Pancreas (tissue), 10 donors: Measurements from ENCODE around the gene CCL4. TPM values are rescaled to one million over a fixed set of nuclear protein-coding genes. Genes with fewer than 3 reads are reported as not detected.

Experiments used
- ATAC-seq, 4 donors: fragments of 200-7000 bp; cut with Tn5 transposase; one replicate each; pipeline versions ENCODE4 v1.8.0 to v1.9.1; 2020; ENCODE audit warnings: mild to moderate bottlenecking in 4 of 4, moderate library complexity in 4 of 4
- DNase-seq, 6 donors: peaks; one replicate each; pipeline ENCODE4 v3.0.0-alpha.2; 2020
- FAIRE-seq: peaks from 2 replicates; lab custom pipeline; 2012; peaks lifted over from hg19 to GRCh38; lab: Jason Lieb, UNC
- H3K27ac ChIP-seq, 4 donors: fragments of 200-600 bp; sonication (generic); 1 replicate in 3 of 4; 2 replicates in 1 of 4; pipeline versions ENCODE4 v1.5.0 to v1.8.0; 2020
- H3K27me3 ChIP-seq, 4 donors: fragments of 200-600 bp; one replicate each; pipeline ENCODE4 v1.8.0; 2021
- H3K36me3 ChIP-seq, 3 donors: fragments of 200-600 bp; sonication (generic) in 1 of 3; one replicate each; pipeline versions ENCODE4 v1.5.0 to v1.8.0; 2020 to 2021
- H3K4me1 ChIP-seq, 3 donors: fragments of 200-600 bp; one replicate each; pipeline ENCODE4 v1.8.0; 2021
- H3K4me3 ChIP-seq, 4 donors: fragments of 200-600 bp; sonication (generic) in 2 of 4; one replicate each; pipeline versions ENCODE4 v1.5.0 to v1.8.0; 2020 to 2021
- H3K9me3 ChIP-seq, 4 donors: fragments of 200-600 bp; one replicate each; pipeline ENCODE4 v1.8.0; 2021
- CTCF ChIP-seq, 4 donors: fragments of 200-600 bp; sonication (generic) in 3 of 4; IDR thresholded peaks; one replicate each; pipeline versions ENCODE4 v1.5.0 to v1.8.0; 2021; ENCODE audit warnings: antibody characterized with exemption in 4 of 4
- WGBS, 2 donors: extraction: QIAGEN DNeasy Blood & Tissue Kit; methylation state at CpG; one replicate each; pipeline ENCODE4 v1.1.7; 2013; 5-methylcytosine and 5-hydroxymethylcytosine counted together
- intact Hi-C, 3 donors: fragments of 100-400 bp; cut with DNase I; formaldehyde crosslinking; loops; one replicate each; pipeline versions ENCODE4 v1.11.1 to v1.14.2; 2022
- polyA plus RNA-seq, 2 donors: library from polyadenylated mRNA; stranded (reverse); fragments of 200-250 nt; gene quantifications; one replicate each; pipeline ENCODE4 v1.2.3, GENCODE V29; 2013
- total RNA-seq, 6 donors: library from RNA; stranded (reverse); fragmentation: NEBNext Ultra II Directional in 4 of 6; extraction: Animal tissue kit (Norgen Biotek cat#: 25700) in 4 of 6; gene quantifications; one replicate each; pipeline versions ENCODE4 v1.2.1 to v1.2.4, GENCODE V29; 2021 to 2023
- donor health status: healthy with polysubstance abuse.
- donor health status: DM: no; HTN: no; CAD: no; lungs with moderate emphysema.
- donor health status: DM: no; HTN: no; CAD: no.
- donor health status: control.
- donor health status: control.
- donor health status: Bipolar disorder and iron deficiency.
- donor health status: DM: yes; HTN: yes; CAD: no.
- donor health status: DM: no; HTN: no; CAD: no.
- donor health status: DM: no; HTN: no; CAD: no.
- donor health status: DM: yes; HTN: yes; CAD: no.

CCL4 gene
- total and polyA plus RNA-seq, 8 donors, result 0.28 to 2.0 (median 1.2) TPM

- Histone ChIP-seq H3K9me3 (no peaks in the 10 kb centered on the region), H3K4me1 (no peaks in the 10 kb centered on the region), H3K4me3 (no peak overlapping the region), H3K36me3 (no peaks in the 10 kb centered on the region), H3K27me3 (no peaks in the 10 kb centered on the region), H3K27ac (no peak overlapping the region)
- intact Hi-C loops, result no loop called here
- FAIRE-seq (no peak), ATAC-seq (no peak), DNase-seq (no peak)
- no peak for TF ChIP-seq CTCF (IDR thresholded peaks at IDR 0.05)
- 33 to 48% methylated on average over 1 of the region's 1 CpG for WGBS, 2 donors
Observed at GRCh38 chr17:36129616-36130015, 26.0 kb downstream of the CCL4 start.

GRCh38 chr17:36130346-36130745, 26.7 kb downstream of the CCL4 start:
- no peaks in the 10 kb centered on the region for H3K27me3 ChIP-seq
- DNase-seq (no peak), ATAC-seq (no peak), FAIRE-seq (no peak)
- no peaks in the 10 kb centered on the region for H3K4me1 ChIP-seq
- TF ChIP-seq CTCF (IDR thresholded peaks at IDR 0.05), result no peak
- H3K36me3 ChIP-seq, result no peaks in the 10 kb centered on the region
- H3K4me3 ChIP-seq, result no peak overlapping the region
- 59 to 66% methylated on average over 5 of the region's 5 CpGs for WGBS, 2 donors
- intact Hi-C loops, result no loop called here
- H3K9me3 ChIP-seq, result no peaks in the 10 kb centered on the region
- H3K27ac ChIP-seq, result no peak overlapping the region

- no peak for TF ChIP-seq CTCF (IDR thresholded peaks at IDR 0.05)
- peak in 1 of 4 donors; percentile 29 for ATAC-seq
- intact Hi-C loops, result no loop called here
- H3K27me3 ChIP-seq, result no peaks in the 10 kb centered on the region
- no peaks in the 10 kb centered on the region for H3K36me3 ChIP-seq
- no peak for FAIRE-seq
- H3K4me3 ChIP-seq, result no peak overlapping the region
- H3K27ac ChIP-seq, result no peak overlapping the region
- WGBS, 2 donors, result 40 to 59% methylated on average over 2 of the region's 2 CpGs
- no peak for DNase-seq
- no peaks in the 10 kb centered on the region for H3K9me3 ChIP-seq
- no peaks in the 10 kb centered on the region for H3K4me1 ChIP-seq
Observed at GRCh38 chr17:36131421-36131820, 27.8 kb downstream of the CCL4 start.

GRCh38 chr17:36131931-36132330, 28.3 kb downstream of the CCL4 start:
- Histone ChIP-seq H3K27me3 (no peaks in the 10 kb centered on the region), H3K4me3 (no peak overlapping the region), H3K9me3 (no peaks in the 10 kb centered on the region), H3K4me1 (no peaks in the 10 kb centered on the region), H3K36me3 (no peaks in the 10 kb centered on the region), H3K27ac (no peak overlapping the region)
- FAIRE-seq (no peak), ATAC-seq (no peak), DNase-seq (no peak)
- intact Hi-C loops, result no loop called here
- WGBS, 2 donors, result 85 to 90% methylated on average over 3 of the region's 3 CpGs
- TF ChIP-seq CTCF (IDR thresholded peaks at IDR 0.05), result no peak

- Histone ChIP-seq H3K27me3 (no peaks in the 10 kb centered on the region), H3K36me3 (no peaks in the 10 kb centered on the region), H3K27ac (no peak overlapping the region), H3K9me3 (no peaks in the 10 kb centered on the region), H3K4me3 (no peak overlapping the region), H3K4me1 (no peaks in the 10 kb centered on the region)
- WGBS, 2 donors, result 77 to 86% methylated on average over 2 of the region's 2 CpGs
- TF ChIP-seq CTCF (IDR thresholded peaks at IDR 0.05), result no peak
- no peak for FAIRE-seq
- ATAC-seq, result no peak
- intact Hi-C loops, result no loop called here
- DNase-seq, result no peak
Observed at GRCh38 chr17:36132421-36132831, 28.8 kb downstream of the CCL4 start.
